ENCODE measurements around the gene KCNMA1. TPM values are rescaled to one million over a fixed set of nuclear protein-coding genes. Genes with fewer than 3 reads are reported as not detected.

KCNMA1 gene
- total and polyA plus RNA-seq, 3 donors from 2014 or later = 13.6 to 36.1 (median 24.7) TPM

GRCh38 chr10:77507291-77507880, 130.2 kb downstream of the KCNMA1 start:
- no peaks in the 10 kb centered on the region for H3K9me3 ChIP-seq
- 60 to 67% methylated on average over 4 to 5 of the region's 5 CpGs for WGBS, 2 donors
- no peaks in the 10 kb centered on the region for H3K36me3 ChIP-seq (ENCODE audit: low read depth, missing control alignments)
- H3K4me3 ChIP-seq = no peak overlapping the region
- TF ChIP-seq POLR2A (IDR thresholded peaks at IDR 0.05) = no peak
- TF ChIP-seq CTCF (IDR thresholded peaks at IDR 0.05) = no peak
- intact Hi-C loops (cut with DNase I; ENCODE audit: low total_unique reads) = no loop called here
- H3K27ac ChIP-seq = no peak overlapping the region
- DNase-seq = no peak
- no peaks in the 10 kb centered on the region for H3K27me3 ChIP-seq
- no peaks in the 10 kb centered on the region for H3K4me1 ChIP-seq

GRCh38 chr10:77506517-77507200, 130.9 kb downstream of the KCNMA1 start:
- intact Hi-C loops (cut with DNase I; ENCODE audit: low total_unique reads) = no loop called here

GRCh38 chr10:77505431-77506334, 131.9 kb downstream of the KCNMA1 start:
- 85% methylated on average over 2 of the region's 2 CpGs for WGBS, 2 donors
- Histone ChIP-seq H3K9me3 (no peaks in the 10 kb centered on the region), H3K27me3 (no peaks in the 10 kb centered on the region), H3K4me1 (no peaks in the 10 kb centered on the region), H3K27ac (no peak overlapping the region), H3K36me3 (ENCODE audit: low read depth, missing control alignments) (no peaks in the 10 kb centered on the region), H3K4me3 (no peak overlapping the region)
- no peak for DNase-seq
- intact Hi-C loops (cut with DNase I; ENCODE audit: low total_unique reads) = no loop called here
- no peak for TF ChIP-seq POLR2A (IDR thresholded peaks at IDR 0.05)
- no peak for TF ChIP-seq CTCF (IDR thresholded peaks at IDR 0.05)

More at GRCh38 chr10:77506517-77507200, 130.9 kb downstream of the KCNMA1 start:
- no peak overlapping the region for H3K4me3 ChIP-seq
- H3K9me3 ChIP-seq = no peaks in the 10 kb centered on the region
- no peak for TF ChIP-seq POLR2A (IDR thresholded peaks at IDR 0.05)
- no peak for TF ChIP-seq CTCF (IDR thresholded peaks at IDR 0.05)
- H3K4me1 ChIP-seq = no peaks in the 10 kb centered on the region
- no peak for DNase-seq
- no peaks in the 10 kb centered on the region for H3K27me3 ChIP-seq
- 78 to 81% methylated on average over 3 of the region's 3 CpGs for WGBS, 2 donors
- H3K27ac ChIP-seq = no peak overlapping the region
- no peaks in the 10 kb centered on the region for H3K36me3 ChIP-seq (ENCODE audit: low read depth, missing control alignments)

GRCh38 chr10:77504873-77505257, 132.7 kb downstream of the KCNMA1 start:
- Histone ChIP-seq H3K9me3 (no peaks in the 10 kb centered on the region), H3K27ac (no peak overlapping the region), H3K4me3 (no peak overlapping the region), H3K36me3 (ENCODE audit: low read depth, missing control alignments) (no peaks in the 10 kb centered on the region), H3K4me1 (no peaks in the 10 kb centered on the region), H3K27me3 (no peaks in the 10 kb centered on the region)
- DNase-seq = no peak
- no peak for TF ChIP-seq POLR2A (IDR thresholded peaks at IDR 0.05)
- TF ChIP-seq CTCF (IDR thresholded peaks at IDR 0.05) = no peak
- intact Hi-C loops (cut with DNase I; ENCODE audit: low total_unique reads) = no loop called here
- 69 to 85% methylated on average over 4 of the region's 4 CpGs for WGBS, 2 donors
